GM19468 (cell line): ENCODE measurements around the gene CCDC3.
"Not testable (repeated sequence)": the region's sequence is repeated elsewhere in the genome, so short reads cannot be mapped to it uniquely, and the experiment has no call there.

Experiments
- ATAC-seq: cut with Tn5 transposase; IDR thresholded peaks from one replicate; pipeline ENCODE4 v1.9.1; 2021; ENCODE audit warnings: mild to moderate bottlenecking, moderate library complexity, moderate number of reproducible peaks; ENCODE audit not compliant: unreplicated experiment; ENCODE audit errors: extremely low read depth

The CCDC3 gene

DNA sequence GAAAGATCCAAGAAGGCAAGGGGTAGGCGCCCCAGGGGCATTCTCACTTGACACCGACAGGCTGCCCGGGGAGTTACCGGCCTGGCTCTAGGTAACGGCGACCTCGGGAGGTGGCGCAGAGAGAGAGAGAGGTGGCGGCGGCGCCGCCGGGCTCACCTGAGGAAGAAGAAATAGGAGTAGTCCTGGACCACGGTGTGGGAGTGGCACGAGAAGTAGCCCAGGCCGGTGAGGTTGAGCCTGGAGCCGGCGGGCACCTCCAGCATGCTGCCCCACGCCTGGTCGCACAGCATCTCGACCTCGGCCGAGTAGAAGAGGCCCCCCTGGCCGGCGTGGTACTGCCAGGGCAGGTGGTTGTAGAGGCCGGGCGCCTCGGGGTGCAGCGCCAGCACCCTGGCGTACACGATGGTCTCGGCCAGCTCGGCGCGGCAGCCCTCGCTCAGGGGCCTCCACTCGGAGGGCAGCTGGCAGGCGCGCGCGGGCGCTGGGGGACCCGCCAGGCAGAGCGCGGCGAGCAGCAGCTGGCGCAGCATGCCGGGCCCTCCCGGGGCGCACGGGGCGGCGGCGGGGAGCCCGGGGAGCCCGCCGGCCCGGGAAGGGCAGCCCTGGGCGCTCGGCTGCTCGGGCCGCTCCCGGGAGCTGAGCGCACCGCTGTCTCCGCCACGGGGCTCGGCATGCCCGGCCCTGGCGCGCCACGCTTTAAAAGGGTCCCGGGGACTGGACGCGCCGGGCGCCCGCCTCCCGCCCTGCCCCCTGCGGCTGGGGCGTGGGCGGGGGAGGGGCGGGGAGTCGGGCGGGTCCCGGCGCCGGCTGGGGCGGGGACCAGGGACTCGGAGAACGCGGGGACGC lies at the start of gene CCDC3:
Gene CCDC3 (minus strand): TSS at position 673 of the 846 bp plus-strand sequence. CDS start 143 bp downstream, at position 530.
- ATAC-seq = no peak

DNA sequence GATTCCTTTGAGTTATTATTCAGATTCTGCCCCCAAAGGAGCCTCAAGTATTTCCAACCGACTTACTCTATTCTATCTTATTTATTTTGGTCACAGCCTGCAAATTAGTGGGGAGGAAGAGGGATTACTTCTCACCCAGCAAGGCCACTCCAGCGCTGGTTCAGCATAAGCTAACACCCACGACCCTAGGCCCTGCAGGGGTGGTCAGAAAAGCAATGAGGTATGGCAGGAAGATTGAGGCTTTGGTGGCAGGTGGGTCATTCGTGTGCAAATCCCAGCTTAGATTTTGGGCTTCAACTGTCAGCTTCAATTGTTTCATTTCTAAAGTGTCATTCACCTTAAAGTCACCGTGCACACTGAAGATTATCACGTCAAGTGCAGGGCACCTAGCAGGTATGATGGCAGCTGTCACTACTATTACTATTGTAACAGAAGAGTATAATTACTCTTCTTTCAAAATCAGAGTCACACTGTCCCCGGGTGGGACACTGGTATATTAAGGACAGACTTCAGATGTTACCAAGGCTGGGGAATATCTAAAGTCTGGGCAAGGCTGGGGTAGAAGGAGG lies 49.7 kb upstream of the CCDC3 start:
- no peak for ATAC-seq

DNA sequence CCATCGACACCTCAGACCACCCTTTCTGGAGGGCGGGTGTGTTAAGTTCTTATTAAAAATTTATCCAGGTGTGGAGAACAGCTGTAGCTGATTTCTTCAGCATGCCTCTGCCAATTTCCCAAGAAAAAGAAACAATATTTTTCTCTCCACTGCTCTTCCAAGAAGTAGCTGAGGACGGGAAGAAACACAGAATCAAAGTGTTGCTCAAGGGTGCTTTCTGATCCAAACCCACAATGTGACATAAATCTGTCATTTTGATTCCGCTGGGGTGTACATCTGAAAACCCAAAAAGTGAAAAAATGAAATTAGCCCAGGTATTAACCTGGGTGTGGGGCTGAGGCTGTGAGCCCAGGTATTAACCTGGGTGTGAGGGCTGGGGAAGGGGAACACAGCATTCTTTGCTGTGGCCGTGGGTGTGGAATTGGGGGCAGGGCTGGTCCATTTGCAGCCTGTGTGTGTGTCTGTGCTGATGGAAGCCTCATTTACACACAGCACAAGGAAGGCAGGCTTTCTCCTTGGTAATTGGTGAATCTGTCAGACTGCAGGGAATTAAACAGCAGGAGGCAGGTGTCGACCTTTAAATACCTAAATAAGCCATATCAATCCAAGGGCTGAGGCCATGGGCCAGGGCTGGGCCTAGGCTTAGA lies 48.4 kb upstream of the CCDC3 start:
- no peak for ATAC-seq

DNA sequence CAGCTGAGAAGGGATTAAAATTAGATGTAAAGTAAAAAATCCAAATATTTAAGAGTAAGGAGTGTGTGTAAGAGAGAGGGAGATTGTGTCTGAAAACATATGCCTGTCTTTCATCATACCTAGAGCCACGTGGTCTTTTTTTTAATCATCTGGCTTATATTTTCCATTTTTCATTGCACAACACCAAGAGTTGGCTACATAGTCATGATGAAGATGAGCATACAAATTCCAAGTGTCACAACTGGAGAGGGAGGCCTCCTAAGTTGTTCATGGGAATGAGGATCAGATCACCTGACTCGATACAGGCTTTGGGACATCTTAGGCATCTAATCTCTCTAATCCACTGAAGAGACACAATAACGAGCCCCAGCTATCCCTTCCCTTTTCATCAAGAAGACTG lies 47.2 kb upstream of the CCDC3 start:
- ATAC-seq = no peak

DNA sequence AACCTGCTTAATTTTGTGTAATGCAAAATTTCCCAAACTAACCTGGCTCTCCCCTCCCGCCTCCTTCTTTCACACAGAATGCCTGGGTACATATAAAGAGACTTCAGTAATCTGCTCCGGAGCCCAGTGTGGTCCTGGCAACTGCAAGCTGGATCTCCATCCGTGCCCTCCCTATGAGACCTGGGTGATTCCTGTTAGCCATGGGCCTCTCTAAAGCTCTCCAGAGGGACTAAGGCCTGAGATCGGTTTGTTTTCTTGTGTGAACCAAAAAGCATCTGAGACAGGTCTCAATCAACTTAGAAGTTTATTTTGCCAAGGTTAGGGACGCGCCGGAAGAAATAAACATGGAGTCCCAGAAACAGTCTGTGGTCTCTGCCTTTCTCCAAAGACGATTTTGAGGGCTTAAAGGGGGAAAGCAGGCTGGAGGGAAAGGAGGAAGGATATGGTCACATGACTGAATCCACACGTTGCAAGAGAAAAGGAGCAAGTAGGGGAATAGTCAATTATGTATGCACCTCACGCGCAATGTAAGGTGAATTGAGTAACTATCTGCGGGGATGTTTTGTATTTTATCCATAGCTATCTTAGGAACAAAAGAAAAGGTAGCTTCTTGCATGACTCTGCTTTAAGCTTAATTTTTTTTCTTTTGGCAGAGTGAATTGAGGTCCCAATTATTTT lies 46.2 kb upstream of the CCDC3 start:
- ATAC-seq = no peak

DNA sequence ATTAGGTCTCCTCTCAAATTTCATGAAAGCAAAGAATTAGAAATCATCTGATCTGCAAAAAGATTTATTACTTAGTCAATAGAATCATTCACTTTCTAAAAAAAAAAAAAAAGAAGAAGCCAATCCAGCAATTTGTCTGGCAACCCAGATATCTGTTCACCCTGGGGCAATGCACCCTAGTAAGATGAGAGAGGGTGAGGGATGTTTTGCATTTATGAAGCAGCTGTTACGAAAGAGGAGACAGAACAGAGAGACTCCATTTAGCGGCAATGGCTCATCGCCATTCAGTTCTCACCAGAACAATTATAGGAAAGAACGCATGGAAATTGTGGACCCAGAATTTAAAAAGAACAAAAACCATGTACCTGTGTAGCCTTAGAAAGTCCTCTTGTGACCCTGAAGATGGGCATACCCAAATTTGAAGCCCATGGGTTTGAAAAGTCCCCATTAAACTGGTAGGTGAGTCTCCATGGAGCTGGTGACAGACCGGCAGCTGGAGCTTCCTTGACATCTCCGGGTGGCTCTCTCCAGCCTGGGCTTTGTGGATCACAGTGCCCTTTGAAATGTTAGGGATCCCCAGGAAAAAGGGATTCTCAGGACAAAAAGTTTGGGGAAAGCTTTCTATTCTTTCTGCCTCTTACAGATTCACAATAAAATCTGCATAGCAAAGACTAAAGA lies 45.5 kb upstream of the CCDC3 start:
- no peak for ATAC-seq

DNA sequence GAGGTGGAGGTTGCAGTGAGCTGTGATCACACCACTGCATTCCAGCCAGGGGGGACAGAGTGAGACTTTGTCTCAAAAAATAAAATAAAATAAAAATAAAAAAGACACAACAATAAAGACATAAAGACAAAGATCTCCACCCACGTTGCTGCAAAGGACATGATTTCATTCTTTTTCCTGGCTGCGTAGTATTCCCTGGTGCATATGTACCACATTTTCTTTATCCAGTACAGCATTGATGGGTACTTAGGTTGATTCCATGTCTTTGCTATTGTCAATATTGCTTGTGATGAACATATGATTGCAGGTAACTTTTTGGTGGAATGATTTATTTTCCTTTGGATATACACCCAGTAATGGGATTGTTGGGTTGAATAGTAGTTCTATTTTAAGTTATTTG lies 42.0 kb upstream of the CCDC3 start:
- ATAC-seq = no peak

DNA sequence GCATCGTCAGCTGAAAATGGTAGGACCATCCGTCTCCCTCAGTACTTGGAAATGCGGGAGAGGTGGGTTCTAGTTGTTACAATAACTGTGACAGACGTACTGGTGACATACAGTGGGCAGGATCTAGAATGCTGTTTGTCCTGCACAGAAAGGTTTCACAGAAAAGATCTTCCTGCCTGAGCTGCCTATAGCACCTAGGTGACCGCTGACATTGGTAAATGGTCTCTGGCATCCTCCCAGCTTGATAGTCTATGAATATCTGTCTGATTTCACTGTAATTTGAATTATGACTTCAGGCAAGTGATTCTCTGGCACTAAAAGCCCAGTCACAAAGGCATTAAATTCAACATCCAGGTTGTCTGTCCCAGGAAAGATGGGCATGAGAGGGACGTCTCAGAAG lies 38.2 kb upstream of the CCDC3 start:
- ATAC-seq = no peak

DNA sequence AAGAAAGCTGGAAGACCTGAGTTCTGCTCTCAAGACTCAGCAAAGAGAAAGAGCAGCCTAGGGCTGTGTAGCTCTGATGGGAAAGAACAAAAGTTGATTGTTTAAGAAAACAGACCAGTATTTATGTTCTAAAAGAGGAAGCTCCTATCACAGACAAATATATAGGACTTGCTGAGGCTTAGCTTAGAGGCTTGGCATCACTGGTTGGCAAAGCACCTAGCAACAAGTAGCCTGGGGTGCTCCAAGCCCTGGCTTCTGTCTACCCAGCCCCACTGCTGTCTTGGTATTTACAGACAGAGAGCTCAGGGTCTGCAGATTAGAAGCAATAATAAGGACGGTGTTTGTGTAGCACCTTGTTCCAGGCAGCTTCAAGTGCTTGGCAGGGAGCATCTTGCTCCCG lies 36.9 kb upstream of the CCDC3 start:
- no peak for ATAC-seq

DNA sequence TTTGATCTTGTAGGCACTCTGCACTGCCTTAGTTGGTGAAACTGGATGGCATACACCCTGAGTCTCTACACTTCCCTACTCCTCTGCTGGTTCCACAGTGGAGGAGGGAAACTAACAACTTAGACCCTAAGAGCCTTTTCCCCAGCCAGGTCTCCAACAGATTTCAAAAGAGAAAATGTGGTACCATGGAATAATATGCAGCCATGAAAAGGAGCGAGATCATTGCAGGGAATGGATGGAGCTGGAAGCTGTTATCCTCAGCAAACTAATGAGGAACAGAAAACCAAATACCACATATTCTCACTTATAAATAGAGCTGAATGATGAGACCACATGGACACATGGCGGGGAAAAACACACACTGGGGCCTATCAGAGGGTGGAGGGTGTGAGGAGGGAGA lies 36.3 kb upstream of the CCDC3 start:
- no peak for ATAC-seq

DNA sequence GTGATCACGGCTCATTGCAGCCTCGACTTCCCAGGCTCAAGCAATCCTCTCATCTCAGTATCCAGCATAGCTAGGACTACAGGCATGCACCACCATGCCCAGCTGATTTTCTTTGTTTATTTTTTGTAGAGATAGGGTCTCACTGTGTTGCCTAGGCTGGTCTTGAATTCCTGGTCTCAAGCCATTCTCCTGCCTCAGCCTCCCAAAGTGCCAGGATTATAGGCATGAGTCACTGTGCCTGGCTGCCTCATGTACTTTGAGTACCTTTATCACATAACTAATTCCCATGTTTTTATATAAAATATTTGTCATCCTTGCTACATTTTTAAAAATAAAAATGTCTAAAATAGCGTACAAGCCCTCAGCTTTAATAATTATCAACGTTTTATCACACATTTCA lies 35.3 kb upstream of the CCDC3 start:
- ATAC-seq = no peak

DNA sequence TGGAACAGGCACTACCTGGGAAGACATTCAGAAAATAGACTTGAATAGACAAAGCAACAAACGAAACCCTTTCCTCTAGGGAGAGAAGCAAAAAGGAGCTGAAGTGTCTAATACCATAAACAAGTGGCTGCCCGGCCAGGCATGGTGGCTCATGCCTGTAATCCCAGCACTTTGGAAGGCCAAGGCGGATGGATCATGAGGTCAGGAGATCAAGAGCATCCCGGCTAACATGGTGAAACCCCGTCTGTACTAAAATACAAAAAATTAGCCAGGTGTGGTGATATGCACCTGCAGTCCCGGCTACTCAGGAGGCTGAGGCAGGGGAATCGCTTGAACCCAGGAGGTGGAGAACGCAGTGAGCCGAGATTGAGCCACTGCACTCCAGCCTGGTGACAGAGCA lies 34.2 kb upstream of the CCDC3 start:
- ATAC-seq = not testable (repeated sequence)

DNA sequence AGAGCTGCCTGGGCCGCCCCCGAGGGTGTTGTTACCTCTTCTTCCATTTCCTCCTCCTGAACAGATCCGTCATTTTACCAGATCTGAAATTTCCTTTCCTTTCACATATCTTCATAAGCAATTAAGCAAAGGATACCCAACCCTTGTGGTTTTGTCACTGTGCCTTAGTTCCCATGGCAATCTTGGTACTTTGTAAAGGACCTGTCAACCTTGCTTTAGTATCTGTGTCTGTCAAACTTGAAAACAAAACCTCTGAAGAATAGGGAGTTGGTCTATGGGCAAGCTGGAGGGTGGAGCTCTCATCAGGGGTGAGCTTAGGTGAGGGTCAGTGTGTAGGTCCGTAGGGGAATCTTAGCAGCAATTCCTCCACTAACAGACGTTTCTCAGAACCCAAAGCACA lies 25.4 kb upstream of the CCDC3 start:
- ATAC-seq = no peak

DNA sequence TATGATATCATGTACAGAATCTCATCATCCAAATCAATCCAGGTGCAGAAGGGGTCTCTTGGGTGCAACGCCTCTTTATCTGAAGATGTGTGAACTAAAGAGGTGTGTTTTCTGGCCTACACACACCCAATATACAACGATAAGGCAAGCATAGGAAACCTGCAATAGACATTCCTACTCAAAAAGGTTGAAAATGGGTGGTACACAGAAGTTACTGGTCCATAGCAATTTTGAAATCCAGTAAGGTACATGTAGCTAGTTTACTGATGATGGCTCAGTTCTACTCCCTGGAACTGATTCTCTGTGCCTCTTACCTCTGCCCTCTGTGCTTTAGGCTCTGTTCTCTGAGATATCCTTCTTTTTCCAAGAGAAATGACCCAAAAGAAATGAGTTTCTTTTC lies 22.2 kb upstream of the CCDC3 start:
- ATAC-seq = no peak

DNA sequence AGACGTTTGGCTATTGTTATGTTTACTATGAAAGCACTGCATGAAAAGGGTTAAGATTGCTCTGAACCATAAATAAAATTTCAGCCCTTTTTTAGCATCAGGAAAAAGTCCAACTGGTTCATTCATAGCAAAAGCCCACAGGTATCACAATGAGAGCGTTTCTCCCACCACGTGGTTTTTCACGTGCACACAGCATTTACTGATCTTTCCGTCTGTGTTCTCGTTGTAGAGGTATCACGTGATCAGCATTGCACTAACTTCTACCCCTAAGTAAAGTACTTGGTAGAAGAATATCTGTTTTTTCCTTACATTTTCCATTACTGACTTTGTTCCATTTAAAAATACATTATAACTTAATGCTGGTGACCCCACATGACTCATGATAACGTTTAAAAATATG lies 17.8 kb upstream of the CCDC3 start:
- no peak for ATAC-seq

DNA sequence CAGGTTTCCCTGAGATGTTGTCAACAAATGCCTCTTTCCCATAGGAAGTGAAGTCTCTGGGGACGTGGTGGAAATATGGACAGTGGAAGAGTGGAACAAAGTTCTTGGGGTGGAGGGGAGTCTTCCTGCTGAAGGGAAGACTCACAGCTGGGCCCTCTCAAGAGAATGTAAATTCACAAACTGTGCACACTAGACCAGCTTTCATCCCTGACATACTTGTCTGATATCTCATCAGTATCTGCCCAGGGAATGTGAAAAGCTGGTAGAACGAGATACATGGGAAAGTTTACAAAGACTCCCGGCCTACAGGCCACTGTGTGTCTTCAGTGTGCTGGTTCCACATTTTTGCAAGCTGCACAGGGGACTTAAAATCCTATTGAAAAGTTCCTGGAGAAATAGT lies 16.7 kb upstream of the CCDC3 start:
- ATAC-seq = no peak

DNA sequence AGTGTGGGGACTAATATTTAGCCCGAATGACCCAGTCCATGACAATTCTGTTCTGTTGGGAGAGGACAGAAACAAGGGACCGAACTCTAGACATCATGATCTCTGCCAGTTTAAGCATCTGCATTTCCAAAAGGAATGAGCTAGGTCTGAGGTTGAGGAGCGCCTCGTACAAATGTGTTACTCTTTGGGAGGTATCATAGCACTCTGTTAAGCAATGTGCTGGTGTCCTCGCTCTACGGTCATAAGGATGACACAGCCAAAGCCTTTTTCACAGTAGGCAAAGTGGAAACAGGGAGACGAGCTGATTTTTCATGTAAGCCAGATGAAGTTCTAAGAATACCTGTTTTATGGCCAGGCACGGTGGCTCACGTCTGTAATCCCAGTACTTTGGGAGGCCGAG lies 15.4 kb upstream of the CCDC3 start:
- no peak for ATAC-seq

DNA sequence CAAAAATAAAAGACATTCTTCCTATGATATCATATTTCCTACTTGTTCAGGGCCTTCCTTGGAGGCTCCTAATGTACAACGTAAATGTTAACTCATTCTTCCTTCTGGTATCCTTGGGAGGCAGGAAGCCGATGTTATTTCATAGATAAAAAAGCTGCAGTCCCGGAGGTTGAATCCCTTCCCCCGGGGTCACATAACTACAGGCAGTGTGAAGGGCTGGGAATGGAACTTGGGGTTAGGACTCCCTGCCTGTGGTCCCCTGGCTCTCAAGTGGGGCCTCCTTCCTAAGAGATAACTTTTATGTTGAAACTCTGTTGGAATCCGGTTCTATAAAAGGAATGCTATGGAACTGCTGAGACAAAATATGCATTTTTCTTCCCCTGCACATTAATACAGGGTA lies 14.9 kb upstream of the CCDC3 start:
- no peak for ATAC-seq

DNA sequence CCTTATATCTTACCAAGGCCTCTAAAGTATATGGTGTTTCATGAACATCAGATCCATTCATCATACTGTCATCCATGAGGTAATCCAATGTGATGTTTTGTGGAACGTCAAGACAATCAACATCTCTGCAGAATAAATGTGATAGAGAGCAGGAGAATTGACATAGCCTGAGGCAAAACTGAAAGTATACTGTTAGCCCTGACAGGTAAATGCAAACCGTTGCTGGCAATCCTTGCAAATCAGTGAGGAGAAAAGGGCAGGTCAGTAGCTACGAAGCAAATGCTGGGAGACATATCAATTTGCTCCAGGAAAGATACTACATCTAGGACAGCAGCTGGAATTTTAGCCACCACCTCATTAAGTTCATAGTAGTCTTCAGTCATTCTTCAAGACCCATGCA lies 4.5 kb upstream of the CCDC3 start:
- no peak for ATAC-seq

DNA sequence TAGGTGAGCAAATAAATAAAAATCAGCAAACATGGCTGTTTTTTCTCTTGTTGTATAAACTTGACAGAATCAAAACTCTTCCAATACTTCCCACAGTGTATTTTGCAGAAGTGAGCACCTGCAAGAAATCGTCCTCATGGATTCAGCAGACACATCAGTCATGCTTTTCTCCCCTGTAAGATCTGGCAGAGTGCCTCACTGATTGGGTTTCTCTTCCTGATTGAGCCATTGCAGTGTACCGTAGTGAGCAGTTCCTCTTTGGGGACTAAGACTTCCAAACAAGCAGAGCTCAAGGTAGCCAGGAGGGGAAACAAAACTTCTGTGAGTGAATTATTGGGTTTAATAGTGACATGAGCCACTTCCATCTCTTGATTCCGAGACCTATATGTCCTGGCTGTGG lies 2.2 kb upstream of the CCDC3 start:
- no peak for ATAC-seq
